NK-92 treated with Interleukin-12 subunit alpha and Interleukin-12 subunit beta, amount 100 ng/mL, for 24 hours (cell line): Measurements from ENCODE around the gene IL13.
"Not testable (repeated sequence)": the region's sequence is repeated elsewhere in the genome, so short reads cannot be mapped to it uniquely, and the experiment has no call there.

Experiments
- DNase-seq: peaks from one replicate; lab custom pipeline; 2025; lab: John Stamatoyannopoulos, UW

Gene IL13

GRCh38 chr5:132688536-132689339 is 30.8 kb downstream of the IL13 start:
- no peak for DNase-seq

- DNase-seq: no peak
These were observed 31.5 kb downstream of the IL13 start for GRCh38 chr5:132689513-132689912.

- DNase-seq: no peak
These were observed 32.2 kb downstream of the IL13 start for GRCh38 chr5:132690156-132690555.

GRCh38 chr5:132691755-132692631 is 34.0 kb downstream of the IL13 start:
- not testable (repeated sequence) for DNase-seq

GRCh38 chr5:132692632-132692967 is 34.6 kb downstream of the IL13 start:
- no peak for DNase-seq

- DNase-seq: no peak
These were observed 38.0 kb downstream of the IL13 start for GRCh38 chr5:132695956-132696355.

GRCh38 chr5:132704875-132705274 is 46.9 kb downstream of the IL13 start:
- DNase-seq: no peak

GRCh38 chr5:132708645-132709044 is 50.7 kb downstream of the IL13 start:
- no peak for DNase-seq
